GM21526 (cell line): ENCODE results near the gene IL1RAPL1.
"Not testable (repeated sequence)": the region's sequence is repeated elsewhere in the genome, so short reads cannot be mapped to it uniquely, and the experiment has no call there.

Source experiments
- ATAC-seq: cut with Tn5 transposase; IDR thresholded peaks from one replicate; pipeline ENCODE4 v1.9.1; 2021; ENCODE audit warnings: moderate library complexity; ENCODE audit not compliant: unreplicated experiment, low FRiP score

The IL1RAPL1 gene

DNA sequence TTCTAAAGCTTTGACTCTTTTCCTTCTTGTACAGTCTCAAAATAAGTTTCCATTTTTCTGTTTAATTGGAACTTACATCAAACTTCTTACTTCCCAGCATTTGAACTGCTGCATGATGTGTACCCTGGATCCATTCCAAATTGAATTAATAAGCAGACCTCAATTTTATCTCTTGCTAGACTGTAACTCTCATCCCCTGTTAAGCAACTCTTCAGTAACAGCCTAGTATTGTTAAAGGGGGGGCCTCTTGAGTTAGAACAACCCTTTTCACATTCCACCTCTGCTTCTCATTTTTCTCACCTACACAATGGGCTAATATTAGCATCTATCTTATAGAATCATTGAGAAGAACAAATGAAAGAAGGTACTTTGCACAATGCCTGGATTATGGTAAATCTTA is 169.4 kb downstream of the IL1RAPL1 start:
- no peak for ATAC-seq

DNA sequence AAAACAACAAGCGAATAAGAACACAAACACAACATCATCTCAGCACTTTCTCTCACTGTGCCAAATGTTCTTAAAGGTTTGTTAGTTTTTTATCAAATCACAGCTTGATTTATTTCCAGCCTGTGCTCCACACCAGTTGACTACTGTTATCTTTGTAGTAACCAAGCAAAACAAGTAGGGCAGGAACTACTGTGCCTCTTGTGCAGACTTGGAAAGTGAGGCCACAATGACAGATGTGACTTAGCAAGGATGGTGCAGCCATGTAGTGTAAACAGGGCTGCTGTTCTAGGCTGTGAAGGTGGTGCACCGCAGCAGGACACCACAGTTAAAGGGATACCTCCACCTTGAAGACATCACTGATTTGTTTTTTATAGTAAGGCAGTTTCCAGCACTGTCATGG is 170.0 kb downstream of the IL1RAPL1 start:
- ATAC-seq, result no peak

DNA sequence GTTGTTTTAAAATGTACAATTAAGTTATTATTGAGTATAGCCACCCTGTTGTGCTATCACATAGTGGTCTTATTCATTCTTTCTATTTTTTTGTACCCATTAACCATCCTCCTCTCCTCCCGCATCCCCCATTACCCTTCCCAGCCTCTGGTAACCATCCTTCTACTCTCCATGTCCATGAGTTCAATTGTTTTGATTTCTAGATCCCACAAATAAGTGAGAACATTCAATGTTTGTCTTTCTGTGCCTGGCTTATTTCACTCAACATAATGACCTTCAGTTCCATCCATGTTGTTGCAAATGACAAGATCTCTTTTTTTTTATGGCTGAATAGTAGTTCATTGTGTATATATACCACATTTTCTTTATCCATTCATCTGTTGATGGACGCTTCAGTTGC is 179.3 kb downstream of the IL1RAPL1 start:
- ATAC-seq, result not testable (repeated sequence)

- no peak for ATAC-seq
Observed at GRCh38 chrX:28773807-28774206, 186.6 kb downstream of the IL1RAPL1 start.

DNA sequence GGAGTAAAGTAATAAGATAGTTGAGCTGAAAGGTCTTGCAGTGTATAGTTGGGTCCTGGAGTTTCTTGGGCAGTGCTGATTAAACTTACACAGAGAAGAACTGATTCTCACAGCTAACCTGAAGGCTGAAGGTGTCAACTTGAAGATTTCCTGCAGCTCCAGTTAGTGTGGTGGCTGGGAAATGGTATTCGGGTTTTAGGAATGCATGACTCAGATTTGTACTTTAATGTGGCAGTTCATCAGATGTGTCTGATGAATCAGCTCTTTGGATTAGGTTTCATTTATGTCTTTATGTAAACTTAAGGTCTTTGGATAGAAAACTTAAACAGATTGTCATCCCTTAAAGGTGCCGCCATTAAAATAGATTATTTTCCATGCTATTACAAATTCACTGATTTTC is 200.0 kb downstream of the IL1RAPL1 start:
- ATAC-seq, result no peak

DNA sequence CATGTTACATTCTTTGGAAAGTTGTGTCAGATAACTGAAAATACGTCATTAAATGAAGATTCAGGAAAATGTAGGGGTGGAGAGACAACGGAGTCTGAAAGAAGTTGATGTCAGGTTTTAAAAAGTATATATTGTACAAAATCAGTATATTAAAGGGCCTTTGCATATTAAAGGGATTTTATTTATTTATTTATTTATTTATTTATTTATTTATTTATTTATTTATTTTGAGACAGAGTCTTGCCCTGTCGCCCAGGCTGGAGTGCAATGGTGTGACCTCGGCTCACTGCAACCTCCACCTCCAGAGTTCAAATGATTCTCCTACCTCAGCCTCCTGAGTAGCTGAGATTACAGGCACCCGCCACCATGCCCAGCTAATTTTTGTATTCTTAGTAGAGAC is 213.4 kb downstream of the IL1RAPL1 start:
- not testable (repeated sequence) for ATAC-seq

DNA sequence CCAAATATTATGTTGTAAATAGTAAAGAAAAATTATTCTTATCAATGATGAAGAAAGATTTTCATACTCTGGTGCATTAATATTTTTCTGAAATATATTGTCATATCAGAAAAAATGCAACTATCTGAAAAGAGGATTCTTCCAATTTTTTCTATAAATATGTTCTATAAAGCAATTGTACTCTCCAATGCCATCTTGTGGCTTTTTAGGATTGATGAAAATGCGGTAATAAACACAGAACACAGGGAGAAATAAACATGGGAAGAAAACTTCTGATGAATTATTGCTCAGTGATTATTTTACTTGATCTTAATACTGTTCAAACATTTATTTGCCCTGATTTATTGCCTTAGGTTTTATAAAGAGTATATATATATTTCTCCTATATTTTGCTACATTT is 215.4 kb downstream of the IL1RAPL1 start:
- ATAC-seq, result no peak

GRCh38 chrX:28835991-28836390 is 248.7 kb downstream of the IL1RAPL1 start:
- no peak for ATAC-seq

DNA sequence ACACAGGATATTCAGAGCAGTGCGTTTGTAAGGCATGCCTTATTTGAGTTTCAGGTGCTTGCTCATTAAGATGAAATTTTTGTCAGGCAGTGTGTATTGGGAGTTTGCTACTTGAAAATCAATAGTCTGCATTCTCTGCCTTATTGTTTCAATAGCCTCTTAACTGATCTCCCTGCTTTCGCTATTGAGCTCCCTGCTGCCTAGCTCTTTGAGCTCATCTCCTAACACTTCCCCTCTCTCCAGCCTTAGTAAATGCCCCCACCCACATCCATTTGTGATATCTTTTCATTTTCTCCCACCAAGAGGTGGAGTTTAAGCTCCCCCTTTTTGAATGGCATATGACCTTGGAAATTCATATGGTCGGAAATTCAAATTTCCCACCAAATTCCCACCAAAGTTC is 256.6 kb downstream of the IL1RAPL1 start:
- no peak for ATAC-seq

DNA sequence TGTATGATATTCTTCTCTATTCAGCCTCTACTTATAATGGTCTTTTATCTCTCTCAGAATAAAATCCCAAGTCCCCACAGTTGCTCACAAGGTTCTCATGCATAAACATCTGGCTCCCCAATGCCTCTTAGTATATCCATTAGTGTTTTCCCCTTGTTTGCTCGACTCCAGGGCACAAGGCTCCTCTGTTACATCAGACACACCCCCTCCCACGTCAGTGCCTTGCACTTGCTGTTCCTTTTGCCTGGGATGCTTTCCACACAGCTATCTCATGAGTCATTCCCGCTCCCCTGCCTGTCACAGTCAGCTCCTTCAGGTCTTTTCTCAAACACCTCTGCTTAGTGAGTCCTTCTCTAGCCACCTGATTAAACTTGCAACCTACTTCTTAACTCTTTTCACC is 260.2 kb downstream of the IL1RAPL1 start:
- no peak for ATAC-seq

- ATAC-seq, result no peak
Observed at GRCh38 chrX:28848707-28849106, 261.5 kb downstream of the IL1RAPL1 start.

- no peak for ATAC-seq
Observed at GRCh38 chrX:28850955-28851354, 263.7 kb downstream of the IL1RAPL1 start.

DNA sequence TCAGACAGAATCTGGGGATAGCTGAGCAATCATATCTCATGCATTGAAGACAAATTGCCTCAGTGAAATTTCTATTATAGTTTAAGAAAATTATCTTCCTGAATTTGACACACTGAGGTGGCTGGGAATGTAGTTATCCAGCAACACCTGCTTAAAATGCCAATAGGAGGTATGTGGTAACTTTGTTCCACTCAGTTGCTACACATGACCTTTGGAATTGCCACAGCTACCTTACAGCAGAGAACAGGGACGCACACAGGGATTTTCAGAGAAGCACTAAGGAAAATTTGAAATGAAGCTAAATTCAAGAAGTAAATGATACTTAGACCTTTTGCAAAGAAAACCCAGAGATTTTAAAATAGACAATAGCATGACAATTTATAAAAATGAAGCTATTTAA is 264.6 kb downstream of the IL1RAPL1 start:
- ATAC-seq, result no peak

DNA sequence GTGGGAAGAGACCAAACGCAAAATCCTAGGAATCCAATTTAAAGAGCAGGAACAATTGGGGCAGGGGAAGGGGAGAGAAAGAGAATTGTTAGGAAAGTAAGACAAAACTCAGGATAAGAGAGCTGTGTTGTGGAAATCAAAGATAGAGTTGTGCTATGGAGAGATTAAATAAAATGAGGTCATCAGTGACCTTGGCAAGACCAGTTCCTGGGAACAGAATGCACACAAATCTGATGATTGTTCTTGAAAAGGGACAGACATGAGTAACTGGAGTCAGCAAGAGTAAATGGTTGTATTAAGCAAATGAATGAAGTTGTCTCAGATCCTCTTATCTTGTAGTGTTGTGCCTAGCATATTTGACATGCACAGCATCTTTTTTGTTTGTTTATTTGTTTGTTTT is 267.4 kb downstream of the IL1RAPL1 start:
- no peak for ATAC-seq

GRCh38 chrX:28876408-28876807 is 289.2 kb downstream of the IL1RAPL1 start:
- ATAC-seq, result no peak

- no peak for ATAC-seq
Observed at GRCh38 chrX:28876901-28877300, 289.7 kb downstream of the IL1RAPL1 start.

DNA sequence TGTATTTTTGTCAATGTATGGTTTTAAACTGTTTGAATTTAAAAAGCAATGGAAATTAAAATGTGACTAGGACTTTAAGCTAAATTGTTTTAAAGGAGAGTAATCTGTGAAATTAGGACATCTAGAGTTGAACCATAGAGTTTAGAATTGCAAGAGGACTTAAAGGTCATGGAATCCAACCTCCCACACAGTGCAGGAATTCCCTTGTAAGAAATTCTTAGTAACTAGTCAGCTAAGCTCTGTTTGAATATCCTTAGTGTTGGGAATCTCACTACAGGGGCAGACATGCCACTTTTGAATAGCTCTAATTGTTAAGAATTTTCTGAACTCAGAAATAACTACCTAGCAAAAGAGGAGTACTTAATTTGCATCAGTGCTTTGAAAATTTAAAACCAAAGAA is 292.9 kb downstream of the IL1RAPL1 start:
- ATAC-seq, result no peak

DNA sequence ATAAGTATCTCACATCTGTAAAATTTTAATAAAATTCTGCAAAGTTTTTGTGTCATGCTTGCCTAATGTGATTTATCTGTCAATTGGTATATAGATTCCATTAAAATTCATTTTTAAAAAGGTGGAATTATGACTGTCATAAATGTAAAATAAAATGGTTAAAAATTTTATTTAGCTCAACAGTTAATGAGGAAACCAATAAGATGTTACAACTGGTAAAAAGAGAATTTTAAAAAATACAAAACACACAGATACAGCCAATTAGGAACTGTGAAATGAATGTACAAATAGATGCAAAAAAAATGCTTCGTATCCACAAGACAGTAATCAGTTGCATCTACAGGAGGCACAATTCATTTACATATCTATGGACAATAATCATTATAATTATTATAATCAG is 297.6 kb downstream of the IL1RAPL1 start:
- ATAC-seq, result no peak

GRCh38 chrX:28888416-28888815 is 301.2 kb downstream of the IL1RAPL1 start:
- ATAC-seq, result no peak

DNA sequence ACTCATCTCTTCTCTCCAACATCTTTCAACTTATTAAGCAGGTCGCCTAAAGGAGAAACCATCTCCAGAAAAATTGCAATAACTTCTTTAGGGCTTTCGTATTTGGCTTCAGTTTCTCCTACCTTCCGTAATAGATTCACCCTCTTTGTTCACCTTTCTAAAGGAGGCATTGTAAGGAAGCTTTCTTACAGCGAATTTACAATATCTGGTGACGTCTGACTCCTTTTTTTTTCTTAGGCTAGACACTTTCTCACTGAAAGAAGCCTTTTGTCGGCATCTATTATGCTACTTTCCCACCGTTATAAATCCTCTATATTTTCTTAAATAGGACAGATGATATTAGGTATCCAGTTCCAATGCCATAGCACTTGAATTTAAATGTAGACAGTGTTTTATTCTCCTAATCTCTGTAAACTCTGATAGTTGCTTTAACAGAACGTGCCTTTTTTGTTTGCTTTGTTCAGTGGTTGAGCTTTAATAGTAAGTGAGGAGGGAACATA is 302.4 kb downstream of the IL1RAPL1 start:
- ATAC-seq, result no peak

DNA sequence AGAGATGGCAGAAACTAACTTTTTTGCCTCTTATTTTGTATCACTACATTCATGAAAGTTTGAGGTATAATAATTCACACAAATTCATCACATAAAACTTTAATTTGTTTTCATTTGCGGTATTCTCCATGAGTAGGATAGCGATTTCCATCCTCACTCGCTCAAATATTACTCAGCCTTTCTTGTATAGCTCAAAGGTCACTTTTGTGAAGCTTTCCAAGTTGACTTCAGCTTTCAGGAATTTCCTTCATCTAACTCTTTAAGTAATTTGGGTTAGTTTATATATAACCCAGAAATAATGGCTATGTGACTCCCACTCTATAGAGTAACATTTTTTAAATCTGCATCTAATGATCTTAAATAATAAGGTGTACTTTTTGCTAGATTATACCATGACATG is 314.4 kb downstream of the IL1RAPL1 start:
- no peak for ATAC-seq

DNA sequence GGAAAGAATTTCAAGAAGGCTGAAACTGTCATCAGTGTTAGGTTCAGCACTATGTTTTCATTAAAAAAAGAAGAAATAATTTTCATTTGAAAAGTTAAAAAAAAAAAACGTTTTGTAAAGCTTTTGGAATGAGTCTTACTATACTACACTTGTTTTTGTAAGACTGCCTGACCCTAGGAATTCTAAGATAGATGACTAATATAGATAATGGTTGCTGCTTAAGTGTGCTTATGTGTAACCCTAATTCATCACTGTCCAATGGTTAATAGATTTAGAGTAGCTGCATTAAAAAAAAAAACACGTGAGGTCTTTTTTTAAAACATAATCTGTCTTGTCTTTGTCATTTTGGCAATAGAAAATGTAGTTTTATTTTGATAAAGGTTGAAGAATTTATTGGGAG is 323.2 kb downstream of the IL1RAPL1 start:
- no peak for ATAC-seq
